WERI-Rb-1 (cell line): ENCODE results near the gene STAT5A.
"Not testable (repeated sequence)": the region's sequence is repeated elsewhere in the genome, so short reads cannot be mapped to it uniquely, and the experiment has no call there.

Source experiments
- DNase-seq: peaks from one replicate; pipeline ENCODE4 v3.0.0-alpha.2; 2020
- H3K27ac ChIP-seq: fragments of 250-450 bp; sonication (Bioruptor Pico); 2 replicates; pipeline ENCODE4 v1.5.1; 2020; ENCODE audit warnings: mild to moderate bottlenecking, moderate library complexity
- H3K27me3 ChIP-seq: fragments of 250-450 bp; sonication (Bioruptor Pico); 2 replicates; pipeline ENCODE4 v1.5.1; 2021; ENCODE audit warnings: mild to moderate bottlenecking, low read depth, moderate library complexity; ENCODE audit not compliant: insufficient read depth, severe bottlenecking
- H3K36me3 ChIP-seq: fragments of 250-450 bp; sonication (Bioruptor Pico); 2 replicates; pipeline ENCODE4 v1.5.1; 2020; ENCODE audit warnings: mild to moderate bottlenecking, moderate library complexity
- H3K4me3 ChIP-seq: 2 replicates; pipeline ENCODE4 v1.5.1; 2011; ENCODE audit warnings: low read depth, mild to moderate bottlenecking, control low read depth, low read length
- H3K9me3 ChIP-seq: fragments of 250-450 bp; sonication (Bioruptor Pico); 2 replicates; pipeline ENCODE4 v1.5.1; 2021; ENCODE audit warnings: mild to moderate bottlenecking, moderate library complexity; ENCODE audit not compliant: severe bottlenecking
- TF ChIP-seq, protein P1 (sequence below): IDR thresholded peaks from 2 replicates; pipeline ENCODE4 v1.5.1; 2011; ENCODE audit warnings: low read depth, mild to moderate bottlenecking, control low read depth, inconsistent platforms, low read length

Gene STAT5A

DNA sequence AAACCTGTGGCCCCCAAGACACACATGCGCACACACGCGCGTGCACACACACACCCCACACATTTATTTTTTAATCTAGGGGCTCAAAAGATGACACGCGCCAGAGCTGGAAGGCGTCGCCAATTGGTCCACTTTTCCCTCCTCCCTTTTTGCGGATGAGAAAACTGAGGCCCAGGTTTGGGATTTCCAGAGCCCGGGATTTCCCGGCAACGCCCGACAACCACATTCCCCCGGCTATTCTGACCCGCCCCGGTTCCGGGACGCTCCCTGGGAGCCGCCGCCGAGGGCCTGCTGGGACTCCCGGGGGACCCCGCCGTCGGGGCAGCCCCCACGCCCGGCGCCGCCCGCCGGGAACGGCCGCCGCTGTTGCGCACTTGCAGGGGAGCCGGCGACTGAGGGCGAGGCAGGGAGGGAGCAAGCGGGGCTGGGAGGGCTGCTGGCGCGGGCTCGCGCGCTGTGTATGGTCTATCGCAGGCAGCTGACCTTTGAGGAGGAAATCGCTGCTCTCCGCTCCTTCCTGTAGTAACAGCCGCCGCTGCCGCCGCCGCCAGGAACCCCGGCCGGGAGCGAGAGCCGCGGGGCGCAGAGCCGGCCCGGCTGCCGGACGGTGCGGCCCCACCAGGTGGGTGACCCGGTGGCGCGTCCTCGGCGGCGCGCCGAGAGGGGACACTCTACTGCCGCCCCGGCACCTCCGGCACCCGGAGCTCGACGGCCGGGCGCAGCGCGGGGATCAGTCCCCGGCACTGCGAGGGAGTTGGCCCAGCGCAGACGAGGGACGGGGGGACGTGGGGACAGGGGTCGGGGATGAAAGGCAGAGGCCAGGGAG, at the start of gene STAT5A:
STAT5A (plus strand) TSS at position 522 of the 826 bp plus-strand sequence. CDS start 914 bp downstream, outside the sequence.
- DNase-seq = no peak

DNA sequence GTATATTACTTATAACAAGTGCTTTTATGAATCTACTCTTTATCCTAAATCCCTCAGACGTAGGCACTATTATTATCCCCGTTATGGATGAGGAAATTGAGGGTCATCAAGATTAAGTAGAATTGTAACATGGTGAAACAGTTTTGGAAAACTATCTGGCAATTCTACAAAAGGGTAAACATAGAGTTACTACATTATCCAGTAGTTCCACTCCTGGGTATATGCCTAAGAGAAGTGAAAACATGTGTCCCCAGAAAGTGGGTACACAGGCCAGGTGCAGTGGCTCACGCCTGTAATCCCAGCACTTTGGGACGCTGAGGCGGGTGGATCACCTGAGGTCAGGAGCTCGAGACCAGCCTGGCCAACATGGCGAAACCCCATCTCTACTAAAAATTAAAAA, 48.7 kb upstream of the STAT5A start:
- not testable (repeated sequence) for H3K27me3 ChIP-seq, H3K27ac ChIP-seq, H3K4me3 ChIP-seq, DNase-seq, H3K9me3 ChIP-seq, H3K36me3 ChIP-seq

More for the DNA sequence above, at the start of gene STAT5A:
- Histone ChIP-seq H3K9me3 (no peaks in the 10 kb centered on the region), H3K27ac (no peak within 1 kb of the TSS), H3K27me3 (no peaks in the 10 kb centered on the region), H3K4me3 (no peak within 1 kb of the TSS), H3K36me3 (no peaks in the 10 kb centered on the region)
- TF ChIP-seq, protein P1, sequence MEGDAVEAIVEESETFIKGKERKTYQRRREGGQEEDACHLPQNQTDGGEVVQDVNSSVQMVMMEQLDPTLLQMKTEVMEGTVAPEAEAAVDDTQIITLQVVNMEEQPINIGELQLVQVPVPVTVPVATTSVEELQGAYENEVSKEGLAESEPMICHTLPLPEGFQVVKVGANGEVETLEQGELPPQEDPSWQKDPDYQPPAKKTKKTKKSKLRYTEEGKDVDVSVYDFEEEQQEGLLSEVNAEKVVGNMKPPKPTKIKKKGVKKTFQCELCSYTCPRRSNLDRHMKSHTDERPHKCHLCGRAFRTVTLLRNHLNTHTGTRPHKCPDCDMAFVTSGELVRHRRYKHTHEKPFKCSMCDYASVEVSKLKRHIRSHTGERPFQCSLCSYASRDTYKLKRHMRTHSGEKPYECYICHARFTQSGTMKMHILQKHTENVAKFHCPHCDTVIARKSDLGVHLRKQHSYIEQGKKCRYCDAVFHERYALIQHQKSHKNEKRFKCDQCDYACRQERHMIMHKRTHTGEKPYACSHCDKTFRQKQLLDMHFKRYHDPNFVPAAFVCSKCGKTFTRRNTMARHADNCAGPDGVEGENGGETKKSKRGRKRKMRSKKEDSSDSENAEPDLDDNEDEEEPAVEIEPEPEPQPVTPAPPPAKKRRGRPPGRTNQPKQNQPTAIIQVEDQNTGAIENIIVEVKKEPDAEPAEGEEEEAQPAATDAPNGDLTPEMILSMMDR = no peak

DNA sequence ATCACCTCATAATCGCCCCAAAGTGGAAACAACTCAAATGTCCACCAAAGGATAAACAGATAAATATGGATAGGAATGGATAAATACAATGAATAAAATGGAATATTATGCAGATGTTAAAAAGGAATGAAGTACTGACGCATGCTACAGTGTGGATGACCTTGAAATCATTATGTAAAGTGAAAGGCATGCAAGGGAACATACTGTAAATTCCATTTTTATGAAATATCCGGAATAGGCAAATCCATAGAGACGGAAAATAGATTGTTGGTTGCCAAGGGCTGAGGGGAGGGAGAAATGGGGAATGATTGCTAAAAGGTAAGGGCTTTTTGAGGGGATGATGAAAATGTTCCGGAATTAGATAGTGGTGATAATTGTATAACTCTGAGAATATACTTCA, 48.1 kb upstream of the STAT5A start:
- no peak overlapping the region for H3K27ac ChIP-seq
- H3K4me3 ChIP-seq = no peak overlapping the region
- DNase-seq = no peak
- no peaks in the 10 kb centered on the region for H3K36me3 ChIP-seq
- no peaks in the 10 kb centered on the region for H3K27me3 ChIP-seq
- TF ChIP-seq, protein P1 = no peak
- H3K9me3 ChIP-seq = no peaks in the 10 kb centered on the region

DNA sequence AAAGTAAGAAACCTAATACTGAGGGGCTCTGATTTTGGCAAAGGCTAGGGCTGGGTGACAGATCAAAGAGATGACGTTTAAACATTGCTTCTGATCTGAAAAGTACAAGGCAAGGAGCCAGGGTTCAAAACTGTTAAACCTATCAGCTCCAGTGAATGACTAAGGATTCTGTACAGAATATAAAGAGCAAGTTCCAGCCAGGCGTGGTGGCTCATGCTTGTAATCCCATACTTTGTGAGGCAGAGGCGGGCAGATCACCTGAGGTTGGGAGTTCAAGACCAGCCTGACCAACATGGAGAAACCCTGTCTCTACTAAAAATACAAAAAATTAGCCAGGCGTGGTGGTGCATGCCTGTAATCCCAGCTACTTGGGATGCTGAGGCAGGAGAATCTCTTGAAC, 47.4 kb upstream of the STAT5A start:
- not testable (repeated sequence) for DNase-seq, H3K4me3 ChIP-seq, H3K27ac ChIP-seq, H3K27me3 ChIP-seq, H3K9me3 ChIP-seq, H3K36me3 ChIP-seq

DNA sequence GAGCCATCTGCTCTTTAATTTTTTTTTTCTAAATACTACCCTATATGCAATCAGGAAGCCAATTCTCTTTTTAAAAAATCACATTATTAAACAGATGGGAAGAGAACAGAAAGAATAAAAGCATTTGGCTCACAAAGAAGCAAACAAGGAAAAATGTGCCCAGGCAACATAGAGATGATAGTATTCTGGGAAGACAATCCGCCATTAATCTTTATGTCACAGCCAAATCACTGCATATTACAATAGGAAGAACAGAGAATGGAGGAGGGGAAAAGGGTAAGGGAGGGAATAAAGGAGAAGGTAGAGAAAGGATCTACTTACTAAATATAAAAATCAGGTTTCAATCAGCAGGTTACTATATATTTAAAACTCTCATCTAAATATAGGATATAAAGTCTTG, 46.4 kb upstream of the STAT5A start:
- H3K27ac ChIP-seq = peak overlapping the region; percentile 39
- no peak for DNase-seq
- no peaks in the 10 kb centered on the region for H3K9me3 ChIP-seq
- TF ChIP-seq, protein P1 = no peak
- H3K4me3 ChIP-seq = no peak overlapping the region
- no peaks in the 10 kb centered on the region for H3K27me3 ChIP-seq
- H3K36me3 ChIP-seq = no peaks in the 10 kb centered on the region

DNA sequence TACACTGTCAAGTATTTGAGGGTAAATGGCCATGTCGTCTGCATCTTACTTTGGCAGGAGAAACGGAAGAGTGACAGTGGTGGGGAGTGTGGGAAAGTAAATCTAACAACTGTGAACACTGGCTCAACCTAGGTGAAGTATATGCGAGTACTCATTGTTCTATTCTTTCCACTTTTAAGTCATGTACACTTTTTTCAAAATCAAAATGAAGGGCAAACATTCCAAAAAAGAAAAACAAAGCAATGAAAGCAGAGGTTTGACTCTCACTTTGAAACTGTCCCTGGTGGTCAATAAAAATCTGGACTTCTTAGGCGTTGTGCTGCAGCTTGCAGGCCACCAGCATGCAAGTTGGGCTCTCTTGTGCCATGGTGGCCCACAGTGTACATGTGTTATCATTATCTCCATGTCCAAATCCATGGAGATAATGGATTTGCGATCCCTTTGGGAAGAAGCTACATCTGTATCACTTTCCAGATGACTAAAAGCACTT, 44.8 kb upstream of the STAT5A start:
- H3K27ac ChIP-seq = no peak overlapping the region
- H3K36me3 ChIP-seq = no peaks in the 10 kb centered on the region
- no peaks in the 10 kb centered on the region for H3K27me3 ChIP-seq

DNA sequence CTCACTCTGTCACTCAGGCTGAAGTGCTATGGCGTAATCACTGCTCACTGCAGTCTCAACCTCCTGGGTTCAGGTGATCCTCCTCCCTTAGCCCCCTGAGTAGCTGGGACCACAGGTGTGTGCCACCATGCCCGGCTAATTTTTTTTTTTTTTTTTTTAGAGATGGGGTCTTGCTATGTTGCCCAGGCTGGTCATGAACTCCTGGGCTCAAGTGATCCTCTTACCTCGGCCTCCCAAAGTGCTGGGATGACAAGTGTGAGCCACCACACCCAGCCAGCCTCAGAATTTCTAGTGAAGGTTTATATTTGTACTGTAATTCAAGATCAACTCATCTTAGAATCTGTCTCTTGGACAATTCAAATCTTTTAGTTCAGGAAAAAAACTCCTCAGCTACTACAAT, 44.2 kb upstream of the STAT5A start:
- H3K27me3 ChIP-seq, DNase-seq, H3K9me3 ChIP-seq, H3K36me3 ChIP-seq, H3K4me3 ChIP-seq, H3K27ac ChIP-seq: not testable (repeated sequence)

More for the DNA sequence above, 44.8 kb upstream of the STAT5A start:
- TF ChIP-seq, protein P1 = no peak
- no peak for DNase-seq
- Histone ChIP-seq H3K9me3 (no peaks in the 10 kb centered on the region), H3K4me3 (no peak overlapping the region)

DNA sequence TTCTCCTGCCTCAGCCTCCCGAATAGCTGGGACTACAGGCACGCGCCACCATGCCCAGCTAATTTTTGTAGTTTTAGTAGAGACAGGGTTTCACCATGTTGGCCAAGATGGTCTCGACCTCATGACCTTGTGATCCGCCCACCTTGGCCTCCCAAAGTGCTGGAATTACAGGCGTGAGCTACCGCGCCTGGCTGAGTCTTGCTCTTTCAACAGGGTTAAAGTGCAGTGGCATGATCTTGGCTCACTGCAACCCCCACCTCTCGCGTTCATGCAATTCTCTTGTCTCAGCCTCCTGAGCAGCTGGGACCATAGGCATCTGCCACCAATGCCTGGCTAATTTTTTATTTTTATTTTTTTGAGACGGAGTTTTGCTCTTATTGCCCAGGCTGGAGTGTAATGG, 43.1 kb upstream of the STAT5A start:
- H3K4me3 ChIP-seq, H3K27ac ChIP-seq, H3K9me3 ChIP-seq, DNase-seq, H3K27me3 ChIP-seq, H3K36me3 ChIP-seq: not testable (repeated sequence)
